A549 (cell line): Measurements from ENCODE around the gene TCF12.

Experiments
- CTCF ChIP-seq: fragments of >200 bp; sonication (Bioruptor Twin); formaldehyde crosslinking; IDR thresholded peaks from 3 replicates; pipeline ENCODE4 v1.5.1; 2016
- EHF ChIP-seq: fragments of 250-450 bp; sonication (Bioruptor Pico); IDR thresholded peaks from 2 replicates; pipeline ENCODE4 v1.5.0; 2020; ENCODE audit warnings: mild to moderate bottlenecking
- HOXA7 ChIP-seq: fragments of 250-450 bp; sonication (Bioruptor Pico); IDR thresholded peaks from 2 replicates; pipeline ENCODE4 v1.5.0; 2020; ENCODE audit warnings: mild to moderate bottlenecking, moderate library complexity
- NFE2L2 ChIP-seq: fragments of 150-350 bp; conservative IDR thresholded peaks from 2 replicates; pipeline ENCODE4 v1.6.1; 2014; ENCODE audit warnings: low read length
- POLR2A ChIP-seq: IDR thresholded peaks from 2 replicates; pipeline ENCODE4 v1.6.1; 2012; ENCODE audit warnings: mild to moderate bottlenecking, low read length

GRCh38 chr15:56939257-56939656 is 20.8 kb downstream of the TCF12 start:
- TF ChIP-seq CTCF = no peak
- no peak for TF ChIP-seq HOXA7 (CRISPR knock-in tag)
- no peak for TF ChIP-seq EHF (CRISPR knock-in tag)
- TF ChIP-seq NFE2L2 = no peak
- no peak for TF ChIP-seq POLR2A
